Ramos (cell line): ENCODE measurements around the gene KIAA1614.
"Not testable (repeated sequence)": the region's sequence is repeated elsewhere in the genome, so short reads cannot be mapped to it uniquely, and the experiment has no call there.

Experiments
- in situ Hi-C: fragments of 300-500 bp; cut with MboI; formaldehyde crosslinking; loops from one replicate; pipeline ENCODE4 v1.14.3; 2022; ENCODE audit warnings: low sequenced_read_pairs; ENCODE audit not compliant: unreplicated experiment

KIAA1614 gene

GRCh38 chr1:180954005-180954800 lies 41.5 kb downstream of the KIAA1614 start:
- in situ Hi-C loops = no loop called here

GRCh38 chr1:180954801-180955165 lies 42.1 kb downstream of the KIAA1614 start:
- in situ Hi-C loops = no loop called here

DNA sequence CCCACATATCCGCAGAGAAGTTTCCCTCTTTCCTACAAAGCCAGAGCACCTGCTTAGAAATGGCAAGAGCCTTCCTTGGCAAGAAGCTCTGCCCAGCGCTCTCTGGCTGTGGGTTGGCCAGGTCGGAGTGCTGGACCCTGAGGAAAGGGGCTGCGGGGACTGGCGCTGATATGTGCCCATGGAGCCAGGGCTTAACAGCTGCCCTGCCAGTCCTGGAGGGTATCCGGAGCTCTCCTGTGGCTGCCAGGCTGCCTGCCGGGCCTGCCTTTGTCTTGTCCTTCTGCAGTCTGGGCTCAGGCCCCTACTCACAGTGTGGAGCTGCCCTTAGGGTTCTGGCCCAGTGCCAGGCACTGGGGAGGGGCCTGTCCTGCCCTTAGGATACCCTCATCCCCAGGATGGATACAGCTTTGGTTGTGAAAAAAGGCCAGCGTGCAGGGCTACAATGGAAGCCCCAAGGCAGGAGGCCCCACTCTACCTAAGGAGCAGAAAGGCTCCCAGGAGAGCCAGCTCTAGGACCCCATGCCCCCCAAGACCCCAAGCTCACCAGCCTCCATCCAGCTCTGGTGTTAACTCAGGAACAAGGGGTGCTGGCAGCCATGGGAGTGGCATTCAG lies 43.4 kb downstream of the KIAA1614 start:
- in situ Hi-C loops = no loop called here

- in situ Hi-C loops = not testable (repeated sequence)
Measured at GRCh38 chr1:180959620-180960019, 46.9 kb downstream of the KIAA1614 start.

DNA sequence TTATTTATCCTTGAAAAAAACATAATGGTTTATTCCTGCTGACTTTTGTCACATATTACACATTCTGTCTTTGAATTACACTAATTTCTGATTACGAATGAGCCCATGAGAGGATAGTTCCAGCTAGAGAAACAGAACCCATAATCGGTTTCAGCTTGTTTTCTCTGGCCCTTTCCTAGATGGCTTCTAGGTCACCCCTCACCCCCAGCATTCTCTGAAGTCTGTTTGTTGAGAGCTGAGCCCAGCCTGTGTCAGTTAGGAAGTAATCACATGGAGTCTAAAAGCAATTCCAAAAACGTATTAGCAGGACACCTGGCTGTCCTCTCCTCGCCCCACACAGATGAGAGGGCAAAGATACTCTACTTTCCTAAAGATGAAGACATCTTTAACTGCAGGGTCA lies 48.9 kb downstream of the KIAA1614 start:
- in situ Hi-C loops = no loop called here

DNA sequence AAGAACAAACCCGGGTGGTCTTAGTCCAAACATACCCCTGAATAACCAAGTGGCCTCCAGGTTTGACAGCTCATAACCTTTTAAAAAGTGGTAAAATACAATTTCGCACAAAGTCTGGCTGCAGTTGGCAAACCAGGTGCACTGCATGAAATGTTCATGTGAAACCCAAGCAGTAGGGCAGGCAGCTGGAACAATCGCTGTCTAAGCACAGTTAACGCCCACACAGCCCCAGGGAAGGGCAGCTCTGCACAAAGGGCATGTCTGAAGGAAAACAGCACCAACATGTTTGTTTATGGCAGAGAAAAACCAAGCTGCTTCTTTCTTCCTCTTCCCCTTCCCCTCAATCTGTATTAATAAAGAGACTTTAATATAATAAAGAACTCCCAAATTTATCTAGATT lies 49.5 kb downstream of the KIAA1614 start:
- in situ Hi-C loops = no loop called here

DNA sequence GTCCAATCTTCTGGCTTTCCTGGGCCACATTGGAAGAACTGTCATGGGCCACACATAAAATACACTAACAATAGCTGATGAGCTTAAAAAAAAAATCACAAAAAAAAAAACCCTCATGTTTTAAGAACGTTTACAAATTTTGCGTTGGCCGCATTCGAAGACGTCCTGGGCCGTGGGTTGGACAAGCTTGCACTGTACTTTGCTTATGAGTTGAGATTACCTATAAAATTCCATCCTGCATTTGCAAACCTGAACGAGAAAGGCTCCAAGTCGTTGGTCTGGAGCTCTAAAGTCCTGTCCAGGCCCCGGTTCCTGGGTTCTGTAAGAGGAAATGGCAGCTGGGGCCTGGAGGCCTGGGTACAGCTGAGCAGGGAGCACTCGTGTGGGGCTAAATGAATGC lies 51.4 kb downstream of the KIAA1614 start:
- in situ Hi-C loops = no loop called here

GRCh38 chr1:180964595-180964994 lies 51.9 kb downstream of the KIAA1614 start:
- in situ Hi-C loops = no loop called here

GRCh38 chr1:180966312-180966711 lies 53.6 kb downstream of the KIAA1614 start:
- in situ Hi-C loops = no loop called here

- in situ Hi-C loops = no loop called here
Measured at GRCh38 chr1:180966744-180967536, 54.2 kb downstream of the KIAA1614 start.

DNA sequence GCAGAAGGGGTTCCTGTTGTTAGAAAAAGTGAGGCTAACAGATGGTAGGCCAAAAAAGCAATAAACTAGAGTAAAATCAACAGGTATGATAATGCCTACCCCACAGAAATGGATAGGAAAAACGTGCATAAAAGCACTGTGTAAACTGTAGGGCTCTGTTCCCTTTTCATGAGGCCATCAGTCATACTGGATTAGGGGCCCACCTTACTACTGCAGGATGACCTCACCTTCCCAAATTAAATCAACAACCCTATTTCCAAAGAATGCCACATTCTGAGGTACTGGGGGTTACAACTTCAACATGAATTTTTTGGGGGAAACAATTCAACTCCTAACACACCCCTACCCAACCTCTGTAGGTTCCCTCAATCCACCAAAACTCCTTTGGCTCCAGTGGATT lies 54.9 kb downstream of the KIAA1614 start:
- in situ Hi-C loops = no loop called here

DNA sequence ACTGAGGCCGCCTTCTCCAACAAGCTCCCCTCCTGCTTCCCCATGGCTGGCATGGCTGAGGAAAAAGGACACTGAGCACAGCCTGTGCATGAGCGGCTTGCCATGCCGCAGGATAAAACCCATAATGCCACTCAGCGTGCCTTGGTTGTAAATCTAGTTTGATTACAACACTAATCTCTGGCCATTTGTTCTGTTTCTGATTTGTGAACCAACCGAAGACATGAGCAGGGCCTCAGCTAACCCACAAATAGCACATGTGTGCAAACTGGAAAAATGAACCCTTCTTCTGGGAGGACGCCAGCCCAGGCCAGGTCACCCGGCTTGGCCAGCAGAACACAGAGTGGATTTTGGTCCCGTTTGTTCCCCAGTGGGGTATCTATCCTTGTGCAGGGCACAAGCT lies 56.1 kb downstream of the KIAA1614 start:
- in situ Hi-C loops = not testable (repeated sequence)

GRCh38 chr1:180969434-180969833 lies 56.7 kb downstream of the KIAA1614 start:
- in situ Hi-C loops = no loop called here

DNA sequence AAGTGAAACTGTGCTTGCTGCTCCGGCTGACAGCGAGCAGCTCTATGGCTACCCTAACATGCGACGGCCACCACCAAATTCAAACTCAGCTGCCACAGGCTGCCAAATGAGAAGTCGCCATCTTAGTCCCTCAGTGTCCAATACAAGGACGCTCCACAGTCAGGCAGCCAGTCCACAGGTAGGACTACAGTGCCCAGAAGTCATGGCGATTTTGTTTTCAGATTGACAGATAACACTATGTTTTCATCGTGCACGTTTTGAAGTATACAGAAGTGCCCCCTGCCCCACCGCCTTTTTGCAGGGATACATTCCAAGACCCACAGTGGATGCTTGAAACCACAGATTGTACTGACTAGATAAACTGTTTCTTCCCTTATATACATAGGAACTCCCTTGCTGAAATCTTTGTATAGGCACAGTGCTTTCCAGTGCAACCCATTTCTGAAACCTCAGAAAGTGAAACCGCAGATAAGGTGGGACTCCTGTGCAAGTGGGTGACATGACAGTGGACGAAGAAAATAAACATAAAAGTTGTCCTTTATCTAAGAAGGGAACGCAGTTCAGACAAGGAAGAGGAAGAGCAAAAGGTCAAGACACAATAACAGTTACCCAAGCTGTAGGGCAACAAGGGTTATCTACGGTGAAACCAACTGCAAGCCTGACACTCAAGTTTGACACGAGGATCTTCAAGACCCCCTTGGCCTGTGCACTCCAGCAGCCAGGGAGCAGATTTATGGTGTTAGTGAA lies 57.8 kb downstream of the KIAA1614 start:
- in situ Hi-C loops = no loop called here

- in situ Hi-C loops = no loop called here
Measured at GRCh38 chr1:180971273-180971997, 58.7 kb downstream of the KIAA1614 start.

DNA sequence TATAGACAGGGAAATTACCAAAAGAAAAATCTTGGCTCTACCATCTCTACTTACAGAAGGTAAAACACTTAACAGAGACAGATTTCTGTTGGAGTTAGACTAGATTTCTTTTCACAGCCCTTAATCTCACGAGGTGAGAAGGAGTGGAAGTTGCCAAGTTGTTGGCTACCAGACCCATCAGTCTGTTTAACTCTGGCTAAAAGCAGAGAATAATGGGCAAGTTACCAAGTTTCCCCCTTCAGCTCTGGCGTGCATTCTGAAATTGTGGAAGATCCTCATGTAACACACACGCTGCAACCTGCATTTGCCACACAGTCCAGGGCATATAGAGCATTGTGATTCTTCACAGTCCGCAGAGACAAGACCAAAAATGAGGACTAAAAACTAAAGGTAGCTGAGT lies 60.7 kb downstream of the KIAA1614 start:
- in situ Hi-C loops = no loop called here

DNA sequence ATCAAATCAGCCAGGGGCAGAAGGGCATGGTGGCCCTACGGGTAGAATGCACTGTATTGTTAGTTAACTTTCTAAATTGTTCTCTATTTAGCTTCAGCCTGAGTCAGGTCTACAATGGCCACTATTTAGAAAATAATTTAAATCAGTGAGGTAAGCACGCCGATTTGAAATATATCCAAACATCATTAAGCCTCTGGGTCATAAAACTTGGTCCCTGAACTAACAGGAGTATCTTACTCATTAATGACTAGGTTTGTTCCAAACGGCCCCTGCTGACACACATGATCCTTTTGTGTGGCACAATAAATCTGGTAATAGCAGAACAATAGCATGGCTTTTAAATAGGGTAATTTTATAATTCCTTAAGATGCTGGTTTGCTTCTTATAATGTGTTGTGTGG lies 61.5 kb downstream of the KIAA1614 start:
- in situ Hi-C loops = no loop called here

DNA sequence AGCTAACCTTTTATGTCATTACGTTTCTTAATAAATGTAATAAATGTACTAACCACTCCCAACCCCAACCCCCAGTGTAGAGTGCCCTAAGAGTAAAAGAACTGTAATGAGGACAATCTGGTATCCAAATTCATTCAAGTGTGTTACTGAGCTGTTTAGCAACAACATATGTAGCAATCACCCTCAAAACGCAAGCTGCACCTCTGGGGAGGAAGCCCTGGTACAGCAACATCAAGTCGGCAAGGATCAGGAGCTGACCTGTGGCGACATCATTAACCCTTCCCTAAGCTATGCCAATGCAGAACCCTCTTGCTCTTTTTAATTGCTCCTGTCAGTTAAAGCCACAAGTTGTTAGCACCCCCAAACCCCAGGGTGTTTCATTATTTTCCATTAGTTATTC lies 62.9 kb downstream of the KIAA1614 start:
- in situ Hi-C loops = no loop called here

GRCh38 chr1:180976191-180976590 lies 63.5 kb downstream of the KIAA1614 start:
- in situ Hi-C loops = no loop called here
